Parathyroid adenoma (tissue), 2 donors: ENCODE results near the gene INPP5D.

ENCODE experiments used
- H2AFZ ChIP-seq: fragments of 300-600 bp; sonication (generic); one replicate; pipeline ENCODE4 v1.7.0; 2017; ENCODE audit warnings: antibody characterized with exemption, mild to moderate bottlenecking
- H3K27ac ChIP-seq: fragments of 300-600 bp; sonication (generic); one replicate; pipeline ENCODE4 v1.7.0; 2017
- H3K27me3 ChIP-seq: fragments of 300-600 bp; sonication (generic); one replicate; pipeline ENCODE4 v1.7.0; 2017; ENCODE audit warnings: low read length; ENCODE audit not compliant: control insufficient read depth, insufficient read depth
- H3K36me3 ChIP-seq: fragments of 300-600 bp; sonication (generic); one replicate; pipeline ENCODE4 v1.7.0; 2017; ENCODE audit warnings: low read length; ENCODE audit not compliant: control insufficient read depth, insufficient read depth
- H3K4me1 ChIP-seq: fragments of 300-600 bp; sonication (generic); one replicate; pipeline ENCODE4 v1.7.0; 2017; ENCODE audit warnings: control low read depth
- H3K4me2 ChIP-seq: fragments of 300-600 bp; sonication (generic); one replicate; pipeline ENCODE4 v1.7.0; 2017; ENCODE audit warnings: low read length
- H3K4me3 ChIP-seq: fragments of 300-600 bp; sonication (generic); one replicate; pipeline ENCODE4 v1.7.0; 2017; ENCODE audit warnings: low read depth, low read length
- H3K79me2 ChIP-seq: fragments of 300-600 bp; sonication (generic); one replicate; pipeline ENCODE4 v1.7.0; 2017; ENCODE audit warnings: control low read depth
- H3K9ac ChIP-seq: fragments of 300-600 bp; sonication (generic); one replicate; pipeline ENCODE4 v1.7.0; 2017; ENCODE audit warnings: mild to moderate bottlenecking
- H3K9me3 ChIP-seq: fragments of 300-600 bp; sonication (generic); one replicate; pipeline ENCODE4 v1.7.0; 2017; ENCODE audit warnings: low read length; ENCODE audit not compliant: control insufficient read depth
- TF ChIP-seq, protein P1 (sequence below): fragments of 300-600 bp; sonication (generic); IDR thresholded peaks from one replicate; pipeline ENCODE4 v1.7.0; 2017; ENCODE audit warnings: antibody characterized with exemption, mild to moderate bottlenecking
- donor health status: primary hyperparathyroidism.

The INPP5D gene

DNA sequence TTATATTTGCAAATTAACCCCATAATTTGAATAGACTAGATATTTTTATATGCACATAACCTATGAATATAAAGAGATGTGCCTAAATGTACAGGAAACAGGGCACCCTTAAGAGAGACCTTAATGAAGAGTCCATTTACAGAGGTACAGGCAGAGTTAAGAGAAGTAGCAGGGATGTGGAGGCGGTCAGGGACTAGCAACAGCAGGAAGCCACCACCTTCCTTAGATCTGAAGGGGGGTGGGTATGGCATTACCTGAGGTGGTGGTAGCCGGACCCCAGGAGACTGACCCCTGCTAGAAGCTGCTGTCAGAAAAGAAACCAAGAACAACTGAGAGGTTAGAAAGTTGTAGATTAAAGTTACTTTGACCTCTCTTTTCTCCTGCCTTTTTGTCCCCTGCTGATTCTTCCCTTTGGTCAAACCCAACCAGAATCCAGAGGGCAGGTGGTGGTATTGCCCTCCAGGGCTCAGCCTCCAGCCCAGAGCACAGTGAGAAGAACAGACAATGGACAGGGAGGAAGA lies 166.4 kb downstream of the INPP5D start:
- no peaks in the 10 kb centered on the region for H3K4me1 ChIP-seq
- no peak overlapping the region for H3K4me2 ChIP-seq
- no peaks in the 10 kb centered on the region for H3K79me2 ChIP-seq
- no peaks in the 10 kb centered on the region for H3K9me3 ChIP-seq
- no peak overlapping the region for H3K4me3 ChIP-seq
- TF ChIP-seq, protein P1, sequence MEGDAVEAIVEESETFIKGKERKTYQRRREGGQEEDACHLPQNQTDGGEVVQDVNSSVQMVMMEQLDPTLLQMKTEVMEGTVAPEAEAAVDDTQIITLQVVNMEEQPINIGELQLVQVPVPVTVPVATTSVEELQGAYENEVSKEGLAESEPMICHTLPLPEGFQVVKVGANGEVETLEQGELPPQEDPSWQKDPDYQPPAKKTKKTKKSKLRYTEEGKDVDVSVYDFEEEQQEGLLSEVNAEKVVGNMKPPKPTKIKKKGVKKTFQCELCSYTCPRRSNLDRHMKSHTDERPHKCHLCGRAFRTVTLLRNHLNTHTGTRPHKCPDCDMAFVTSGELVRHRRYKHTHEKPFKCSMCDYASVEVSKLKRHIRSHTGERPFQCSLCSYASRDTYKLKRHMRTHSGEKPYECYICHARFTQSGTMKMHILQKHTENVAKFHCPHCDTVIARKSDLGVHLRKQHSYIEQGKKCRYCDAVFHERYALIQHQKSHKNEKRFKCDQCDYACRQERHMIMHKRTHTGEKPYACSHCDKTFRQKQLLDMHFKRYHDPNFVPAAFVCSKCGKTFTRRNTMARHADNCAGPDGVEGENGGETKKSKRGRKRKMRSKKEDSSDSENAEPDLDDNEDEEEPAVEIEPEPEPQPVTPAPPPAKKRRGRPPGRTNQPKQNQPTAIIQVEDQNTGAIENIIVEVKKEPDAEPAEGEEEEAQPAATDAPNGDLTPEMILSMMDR: no peak
- H2AFZ ChIP-seq: no peak overlapping the region
- no peak overlapping the region for H3K9ac ChIP-seq
- H3K36me3 ChIP-seq: no peaks in the 10 kb centered on the region
- no peaks in the 10 kb centered on the region for H3K27me3 ChIP-seq
- H3K27ac ChIP-seq: no peak overlapping the region

DNA sequence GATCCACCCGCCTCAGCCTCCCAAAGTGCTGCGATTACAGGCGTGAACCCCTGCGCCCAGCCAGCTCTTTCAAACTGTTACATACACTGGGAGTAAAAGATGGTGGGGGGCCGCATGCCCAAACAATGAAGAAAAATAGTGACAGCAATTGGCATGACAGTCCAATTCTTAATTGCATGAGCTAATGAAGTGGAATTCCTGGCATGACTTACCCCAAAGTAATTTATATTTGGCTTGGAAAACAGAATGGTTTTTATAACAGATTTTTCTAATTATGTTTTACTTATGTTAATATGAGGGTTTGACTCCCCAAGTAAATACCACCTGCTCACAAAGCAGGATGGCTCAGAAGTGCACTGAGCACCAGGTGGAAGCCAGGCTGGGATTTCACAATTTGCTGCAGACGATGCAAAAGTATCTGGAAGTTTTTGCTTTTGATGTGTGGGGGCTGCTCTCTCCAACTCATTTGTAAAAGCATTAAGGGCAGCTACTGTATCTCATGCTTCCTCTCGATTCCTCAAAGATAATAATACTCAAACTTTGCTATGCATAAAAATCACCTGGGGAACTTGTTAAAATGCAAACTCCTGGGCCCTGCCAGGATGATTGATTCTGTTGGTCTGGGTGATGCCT lies 167.3 kb downstream of the INPP5D start:
- H3K9ac ChIP-seq: no peak overlapping the region
- H3K9me3 ChIP-seq: no peaks in the 10 kb centered on the region
- no peaks in the 10 kb centered on the region for H3K4me1 ChIP-seq
- no peak overlapping the region for H3K27ac ChIP-seq
- TF ChIP-seq, protein P1: no peak
- no peak overlapping the region for H3K4me3 ChIP-seq
- H2AFZ ChIP-seq: no peak overlapping the region
- H3K4me2 ChIP-seq: no peak overlapping the region
- H3K79me2 ChIP-seq: no peaks in the 10 kb centered on the region
- no peaks in the 10 kb centered on the region for H3K27me3 ChIP-seq
- H3K36me3 ChIP-seq: no peaks in the 10 kb centered on the region

DNA sequence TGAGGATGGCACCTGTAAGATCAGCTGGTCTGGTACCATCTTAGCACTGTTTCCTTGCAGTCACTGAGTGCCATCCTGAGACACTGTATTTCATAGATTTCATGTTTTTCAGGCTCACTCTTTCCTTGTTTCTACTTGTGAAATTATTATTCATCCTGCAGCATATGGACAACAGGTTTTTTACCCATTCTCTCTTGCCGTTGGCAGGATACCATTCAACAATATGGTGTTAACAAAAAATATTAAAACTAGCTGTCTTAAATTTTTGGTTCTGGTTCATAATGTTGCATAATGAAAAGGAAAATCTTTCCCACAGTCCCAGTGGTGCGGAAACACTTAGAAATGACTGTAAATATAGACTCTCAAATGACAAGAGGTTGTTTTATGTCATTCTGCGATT lies 168.2 kb downstream of the INPP5D start:
- TF ChIP-seq, protein P1: no peak
- Histone ChIP-seq H3K9me3 (no peaks in the 10 kb centered on the region), H3K4me1 (no peaks in the 10 kb centered on the region), H3K27ac (no peak overlapping the region), H2AFZ (no peak overlapping the region), H3K27me3 (no peaks in the 10 kb centered on the region), H3K79me2 (no peaks in the 10 kb centered on the region), H3K9ac (no peak overlapping the region), H3K4me3 (no peak overlapping the region), H3K4me2 (no peak overlapping the region), H3K36me3 (no peaks in the 10 kb centered on the region)

DNA sequence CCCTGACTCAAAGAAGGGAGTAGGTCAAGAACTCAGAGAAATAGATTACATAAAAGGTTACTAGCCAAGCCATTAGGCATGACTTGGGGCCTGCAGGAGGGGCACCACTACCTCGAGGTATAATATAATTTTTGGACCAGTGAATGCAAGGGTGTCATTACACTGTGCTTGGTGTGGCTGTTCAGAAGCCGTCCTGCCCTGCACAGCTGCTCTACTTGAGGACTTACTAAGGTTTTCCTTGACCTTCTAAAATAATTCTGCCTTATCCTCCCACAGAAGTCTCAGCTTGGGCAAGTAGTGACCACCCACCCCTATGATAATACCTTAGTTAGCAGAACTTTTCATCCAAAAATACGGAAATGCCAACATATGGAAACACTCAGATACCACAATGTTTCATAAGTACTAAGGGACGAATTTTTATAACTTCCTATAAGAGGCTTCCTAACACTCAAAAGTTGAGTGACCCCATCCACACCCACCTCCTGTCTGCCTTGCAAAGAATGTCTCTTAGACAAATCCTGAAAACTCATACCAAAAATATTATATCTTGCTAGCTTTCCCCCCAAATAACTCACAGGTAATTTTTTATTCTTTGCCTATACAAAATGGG lies 173.6 kb downstream of the INPP5D start:
- TF ChIP-seq, protein P1: no peak
- Histone ChIP-seq H3K27ac (no peak overlapping the region), H3K4me3 (no peak overlapping the region), H3K36me3 (no peaks in the 10 kb centered on the region), H3K79me2 (no peaks in the 10 kb centered on the region), H3K9me3 (no peaks in the 10 kb centered on the region), H3K4me1 (no peaks in the 10 kb centered on the region), H3K27me3 (no peaks in the 10 kb centered on the region), H2AFZ (no peak overlapping the region), H3K9ac (no peak overlapping the region), H3K4me2 (no peak overlapping the region)

DNA sequence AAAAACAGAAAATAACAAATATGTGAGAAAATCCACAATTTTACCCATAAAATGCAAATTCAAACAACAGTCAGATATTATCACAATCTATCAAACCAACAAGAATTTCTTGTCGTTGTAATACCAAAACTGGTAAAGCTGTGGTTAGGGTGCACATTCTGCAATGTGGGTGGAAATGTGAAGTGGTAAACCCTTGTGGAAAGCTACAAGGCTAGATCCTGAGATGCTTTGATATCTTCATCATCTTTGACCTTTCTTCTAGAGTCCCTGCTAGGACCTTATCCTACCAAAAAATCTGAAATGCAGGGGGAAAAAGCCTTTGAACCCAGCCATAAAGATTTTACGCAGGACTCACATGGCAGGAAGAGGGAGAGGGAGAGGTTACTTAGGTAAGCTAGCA lies 174.1 kb downstream of the INPP5D start:
- Histone ChIP-seq H3K27me3 (no peaks in the 10 kb centered on the region), H3K9me3 (no peaks in the 10 kb centered on the region), H2AFZ (no peak overlapping the region), H3K9ac (no peak overlapping the region), H3K36me3 (no peaks in the 10 kb centered on the region), H3K27ac (no peak overlapping the region), H3K4me2 (no peak overlapping the region), H3K79me2 (no peaks in the 10 kb centered on the region), H3K4me3 (no peak overlapping the region), H3K4me1 (no peaks in the 10 kb centered on the region)
- TF ChIP-seq, protein P1: no peak
